ACC112 (cell line): ENCODE measurements around the gene LCAT.

Experiments used
- H2AFZ ChIP-seq: fragments of 200-600 bp; sonication (generic); one replicate; pipeline ENCODE4 v1.6.0; 2017; ENCODE audit warnings: antibody characterized with exemption, low read length; ENCODE audit not compliant: unreplicated experiment
- H3K27ac ChIP-seq: fragments of 200-600 bp; sonication (generic); 2 replicates; pipeline ENCODE4 v1.5.1; 2014; ENCODE audit warnings: low read depth, mild to moderate bottlenecking, antibody characterized with exemption, low read length, moderate library complexity
- H3K27me3 ChIP-seq: fragments of 200-600 bp; sonication (generic); 2 replicates; pipeline ENCODE4 v1.6.1; 2014; ENCODE audit warnings: mild to moderate bottlenecking, antibody characterized with exemption, low read length, moderate library complexity, mixed read lengths; ENCODE audit not compliant: insufficient read depth
- H3K36me3 ChIP-seq: fragments of 200-600 bp; sonication (generic); 2 replicates; pipeline ENCODE4 v1.6.1; 2016; ENCODE audit warnings: mild to moderate bottlenecking, antibody characterized with exemption, low read length, moderate library complexity, mixed read lengths; ENCODE audit not compliant: insufficient read depth
- H3K4me1 ChIP-seq: fragments of 200-600 bp; sonication (generic); one replicate; pipeline ENCODE4 v1.6.1; 2016; ENCODE audit warnings: low read length, mixed read lengths; ENCODE audit not compliant: insufficient read depth, unreplicated experiment, control insufficient read depth
- H3K4me3 ChIP-seq: fragments of 200-600 bp; sonication (generic); 2 replicates; pipeline ENCODE4 v1.5.1; 2014; ENCODE audit warnings: mild to moderate bottlenecking, low read depth, low read length
- H3K79me2 ChIP-seq: fragments of 200-600 bp; sonication (generic); one replicate; pipeline ENCODE4 v1.6.0; 2016; ENCODE audit warnings: low read length; ENCODE audit not compliant: control insufficient read depth, unreplicated experiment, insufficient read depth

Gene LCAT

DNA sequence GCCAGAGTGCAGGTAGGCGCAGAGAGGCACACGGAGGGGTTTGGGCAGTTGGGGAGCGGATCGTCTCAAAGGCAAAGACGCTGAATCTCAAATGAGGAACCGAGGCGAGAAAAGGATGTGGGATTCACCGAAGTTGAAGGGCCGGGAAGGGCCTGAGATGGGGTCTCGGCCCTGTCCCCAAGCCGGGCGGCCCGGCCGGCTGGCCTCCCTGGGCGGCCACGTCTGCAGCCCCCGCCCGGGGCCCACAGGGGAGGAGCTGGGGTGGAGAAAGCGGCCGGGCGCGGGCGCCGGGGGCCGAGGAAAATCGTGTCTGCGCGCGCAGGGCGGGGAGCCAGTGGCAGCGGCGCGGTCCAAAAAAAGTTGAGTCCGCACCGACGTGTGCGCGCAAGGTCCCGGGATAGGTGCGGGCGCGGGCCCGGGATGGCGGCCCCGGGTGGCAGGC is 24.1 kb upstream of the LCAT start:
- Histone ChIP-seq H3K4me3 (peak overlapping the region; percentile 88), H2AFZ (peak overlapping the region; percentile 71), H3K27me3 (no peaks in the 10 kb centered on the region), H3K79me2 (peaks cover 53% of the 10 kb centered on the region), H3K36me3 (peaks cover 6% of the 10 kb centered on the region), H3K4me1 (peaks cover 34% of the 10 kb centered on the region), H3K27ac (peak overlapping the region; percentile 76)

- H2AFZ ChIP-seq: no peak overlapping the region
Observed at GRCh38 chr16:67967183-67967957, 23.4 kb upstream of the LCAT start.

GRCh38 chr16:67966549-67967182 is 22.7 kb upstream of the LCAT start:
- H3K79me2 ChIP-seq: peaks cover 58% of the 10 kb centered on the region
- peaks cover 11% of the 10 kb centered on the region for H3K36me3 ChIP-seq
- H3K4me1 ChIP-seq: peaks cover 37% of the 10 kb centered on the region
- H3K27ac ChIP-seq: peak overlapping the region; percentile 76
- H2AFZ ChIP-seq: no peak overlapping the region
- H3K27me3 ChIP-seq: no peaks in the 10 kb centered on the region
- H3K4me3 ChIP-seq: peak overlapping the region; percentile 88

More at GRCh38 chr16:67967183-67967957, 23.4 kb upstream of the LCAT start:
- Histone ChIP-seq H3K36me3 (peaks cover 9% of the 10 kb centered on the region), H3K27me3 (no peaks in the 10 kb centered on the region), H3K27ac (peak overlapping the region; percentile 76), H3K4me3 (peak overlapping the region; percentile 88), H3K79me2 (peaks cover 55% of the 10 kb centered on the region), H3K4me1 (peaks cover 36% of the 10 kb centered on the region)

DNA sequence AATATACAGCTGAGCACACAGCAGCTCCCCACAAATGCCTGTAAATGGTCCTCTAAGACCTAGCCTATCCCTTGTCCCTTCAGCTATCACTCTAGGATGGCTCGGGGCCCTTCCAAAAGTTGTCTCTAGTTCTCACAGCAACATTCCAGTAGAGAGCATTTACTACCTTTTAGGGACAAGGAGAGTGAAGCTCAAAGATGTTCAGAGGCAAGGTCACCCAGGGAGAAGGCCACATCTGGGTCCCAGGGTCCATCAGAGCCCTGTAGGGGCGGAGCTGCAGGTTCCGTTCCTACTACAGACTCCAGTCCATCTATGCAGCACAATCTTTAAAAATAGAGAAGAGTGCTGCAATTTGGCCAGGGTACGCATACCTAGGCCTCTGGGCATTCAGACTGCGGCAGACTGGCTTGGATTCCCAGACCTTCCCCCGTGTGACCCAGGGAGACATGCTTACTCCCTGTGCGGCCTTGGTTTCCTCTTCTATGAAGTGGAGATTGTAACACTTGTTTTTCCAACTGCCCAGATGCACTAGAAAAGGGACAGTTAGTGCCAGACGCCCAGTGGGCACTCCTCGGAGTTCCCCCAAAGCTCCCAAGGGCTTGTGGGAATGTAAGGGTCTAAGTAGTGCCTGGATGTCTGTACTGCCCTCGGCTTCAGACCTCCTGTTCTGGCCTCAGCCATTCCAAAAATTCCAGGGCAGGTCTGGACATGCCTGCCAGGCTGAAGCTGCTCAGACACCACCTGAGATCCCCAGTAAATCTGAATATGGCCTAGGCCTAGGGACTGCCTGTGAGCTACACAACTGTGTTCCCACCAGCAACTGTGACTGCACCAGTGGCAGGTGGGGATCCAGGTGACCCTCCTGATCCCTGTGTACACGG is 22.0 kb upstream of the LCAT start:
- Histone ChIP-seq H3K36me3 (peaks cover 18% of the 10 kb centered on the region), H3K27ac (peak overlapping the region; percentile 15), H3K79me2 (peaks cover 61% of the 10 kb centered on the region), H3K4me1 (peaks cover 45% of the 10 kb centered on the region), H3K27me3 (no peaks in the 10 kb centered on the region), H3K4me3 (peak overlapping the region; percentile 88), H2AFZ (no peak overlapping the region)

DNA sequence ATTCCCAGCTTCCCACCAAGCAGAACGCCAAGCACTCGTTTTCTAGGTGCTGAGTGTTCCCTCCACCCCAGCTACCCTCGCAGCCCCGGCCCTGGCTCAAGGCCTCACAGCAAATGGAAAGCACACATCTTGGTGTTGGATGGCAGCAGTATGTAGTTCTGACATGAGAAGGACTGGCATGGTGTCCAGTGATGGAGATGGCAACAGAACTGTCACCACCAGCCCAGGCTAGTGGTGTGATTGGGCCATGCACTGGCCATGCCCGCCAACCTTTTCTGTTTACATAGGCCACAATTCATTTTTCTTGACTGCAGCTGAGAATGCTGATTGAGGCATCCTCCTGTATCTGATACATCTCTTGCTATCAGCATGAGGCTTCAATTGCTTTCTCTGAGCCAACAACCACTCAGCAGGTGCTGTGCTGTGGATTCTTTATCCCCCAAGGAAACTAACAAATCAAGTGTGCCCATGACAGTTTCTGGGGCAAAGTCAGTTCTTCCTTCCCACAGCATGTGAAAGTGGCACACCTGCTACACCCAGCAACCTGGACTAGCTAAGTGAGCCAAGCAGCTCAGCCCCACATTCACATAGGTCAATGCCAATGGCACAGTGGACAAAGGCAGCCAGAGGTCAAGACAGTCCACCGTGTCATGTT is 20.7 kb upstream of the LCAT start:
- no peak overlapping the region for H3K27ac ChIP-seq
- no peak overlapping the region for H3K4me3 ChIP-seq
- H3K4me1 ChIP-seq: peaks cover 58% of the 10 kb centered on the region
- H3K79me2 ChIP-seq: peaks cover 68% of the 10 kb centered on the region
- H3K36me3 ChIP-seq: peaks cover 19% of the 10 kb centered on the region
- no peaks in the 10 kb centered on the region for H3K27me3 ChIP-seq
- no peak overlapping the region for H2AFZ ChIP-seq

- Histone ChIP-seq H3K27me3 (no peaks in the 10 kb centered on the region), H3K4me3 (no peak overlapping the region), H3K36me3 (peaks cover 20% of the 10 kb centered on the region), H3K4me1 (peaks cover 66% of the 10 kb centered on the region), H3K79me2 (peaks cover 74% of the 10 kb centered on the region), H3K27ac (no peak overlapping the region), H2AFZ (no peak overlapping the region)
Observed at GRCh38 chr16:67963662-67964321, 19.9 kb upstream of the LCAT start.

DNA sequence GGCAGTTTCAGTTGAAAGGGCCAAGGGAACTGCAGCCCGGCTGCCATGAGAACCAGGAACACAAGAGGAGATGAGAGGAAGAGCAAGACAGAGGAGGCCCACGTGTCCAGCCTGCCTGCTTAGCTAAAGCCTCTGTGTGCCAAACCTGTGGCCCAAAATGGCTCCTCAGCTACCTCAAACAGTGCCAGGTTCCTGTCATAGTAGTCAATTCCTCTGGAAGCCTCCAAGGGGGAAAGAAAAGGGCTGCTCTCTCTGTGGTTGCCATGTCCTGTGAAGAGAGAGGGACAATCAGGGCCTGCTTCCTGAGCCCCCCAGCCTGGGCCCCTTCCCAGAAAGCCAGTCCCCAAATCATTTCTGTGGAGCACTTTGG is 19.4 kb upstream of the LCAT start:
- Histone ChIP-seq H3K36me3 (peaks cover 25% of the 10 kb centered on the region), H2AFZ (no peak overlapping the region), H3K27ac (no peak overlapping the region), H3K27me3 (no peaks in the 10 kb centered on the region), H3K4me1 (peaks cover 68% of the 10 kb centered on the region), H3K79me2 (peaks cover 78% of the 10 kb centered on the region), H3K4me3 (no peak overlapping the region)

DNA sequence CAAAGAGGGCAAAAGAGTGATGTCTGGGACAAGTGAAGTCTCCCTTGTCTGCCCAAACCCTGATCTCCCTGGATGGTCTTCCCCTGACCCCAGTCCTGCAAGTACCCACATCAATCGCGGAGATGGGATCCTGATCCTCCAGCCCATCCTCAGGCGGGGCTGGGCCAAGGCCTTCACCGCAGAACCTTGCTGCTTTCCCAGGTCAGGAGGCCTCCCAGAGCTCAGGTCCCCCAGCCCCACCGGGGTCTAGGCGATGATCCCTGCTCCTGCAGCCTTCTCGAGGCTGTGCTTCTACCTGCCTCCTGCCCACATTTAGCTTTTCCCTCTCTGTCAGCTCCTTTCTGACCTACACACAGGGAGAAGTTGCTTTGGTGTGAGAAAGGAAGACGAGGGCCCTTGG is 18.2 kb upstream of the LCAT start:
- H3K27ac ChIP-seq: no peak overlapping the region
- H3K27me3 ChIP-seq: no peaks in the 10 kb centered on the region
- peaks cover 74% of the 10 kb centered on the region for H3K79me2 ChIP-seq
- no peak overlapping the region for H2AFZ ChIP-seq
- peaks cover 30% of the 10 kb centered on the region for H3K36me3 ChIP-seq
- H3K4me1 ChIP-seq: peaks cover 68% of the 10 kb centered on the region
- no peak overlapping the region for H3K4me3 ChIP-seq

GRCh38 chr16:67961551-67961957 is 17.6 kb upstream of the LCAT start:
- no peak overlapping the region for H3K27ac ChIP-seq
- no peak overlapping the region for H2AFZ ChIP-seq
- no peaks in the 10 kb centered on the region for H3K27me3 ChIP-seq
- peaks cover 68% of the 10 kb centered on the region for H3K79me2 ChIP-seq
- no peak overlapping the region for H3K4me3 ChIP-seq
- H3K4me1 ChIP-seq: peaks cover 63% of the 10 kb centered on the region
- peaks cover 30% of the 10 kb centered on the region for H3K36me3 ChIP-seq
